GM12865 (cell line): ENCODE data around the gene SRSF6.
"Not testable (repeated sequence)": the region's sequence is repeated elsewhere in the genome, so short reads cannot be mapped to it uniquely, and the experiment has no call there.

ENCODE experiments used
- DNase-seq: peaks from one replicate; pipeline ENCODE4 v3.0.0; 2010; ENCODE audit warnings: low read depth
- H3K4me3 ChIP-seq: 2 replicates; pipeline ENCODE4 v1.5.1; 2011; ENCODE audit warnings: mild to moderate bottlenecking, low read depth, low read length, control low read depth
- CTCF ChIP-seq: IDR thresholded peaks from 2 replicates; pipeline ENCODE4 v1.5.1; 2011; ENCODE audit warnings: low read length, control low read depth, low read depth, inconsistent platforms; ENCODE audit not compliant: insufficient read depth; ENCODE audit errors: missing control alignments

The SRSF6 gene

GRCh38 chr20:43457640-43458421, at the start of gene SRSF6:
SRSF6 (plus strand) TSS chr20:43457896; CDS start chr20:43458034, 138 bp downstream.
- peak within 1 kb of the TSS; percentile 86 for H3K4me3 ChIP-seq
- DNase-seq = peak; percentile 95
- no peak for TF ChIP-seq CTCF

- TF ChIP-seq CTCF = peak; percentile 64
- DNase-seq = peak; percentile 42
- H3K4me3 ChIP-seq = no peak overlapping the region
These were observed 48.7 kb upstream of the SRSF6 start for GRCh38 chr20:43408848-43409576.

- TF ChIP-seq CTCF = no peak
- no peak for DNase-seq
- H3K4me3 ChIP-seq = no peak overlapping the region
These were observed 48.2 kb upstream of the SRSF6 start for GRCh38 chr20:43409577-43409913.

- no peak overlapping the region for H3K4me3 ChIP-seq
- no peak for DNase-seq
- no peak for TF ChIP-seq CTCF
These were observed 41.9 kb upstream of the SRSF6 start for GRCh38 chr20:43415661-43416430.

GRCh38 chr20:43416591-43417228, 41.0 kb upstream of the SRSF6 start:
- DNase-seq = no peak
- no peak for TF ChIP-seq CTCF
- H3K4me3 ChIP-seq = no peak overlapping the region

- DNase-seq = no peak
- H3K4me3 ChIP-seq = no peak overlapping the region
- no peak for TF ChIP-seq CTCF
These were observed 37.5 kb upstream of the SRSF6 start for GRCh38 chr20:43420192-43420591.

GRCh38 chr20:43420913-43421312, 36.8 kb upstream of the SRSF6 start:
- H3K4me3 ChIP-seq, DNase-seq: not testable (repeated sequence)
